OCI-LY1 (cell line): ENCODE results near the gene ZNF735.
"Not testable (repeated sequence)": the region's sequence is repeated elsewhere in the genome, so short reads cannot be mapped to it uniquely, and the experiment has no call there.

ENCODE experiments used
- H2AFZ ChIP-seq: fragments of 200-600 bp; sonication (generic), shearing (Covaris generic); 2 replicates; pipeline ENCODE4 v1.6.0; 2014; ENCODE audit warnings: antibody characterized with exemption, mild to moderate bottlenecking, low read length
- H3F3A ChIP-seq: fragments of 200-600 bp; sonication (generic), shearing (Covaris generic); 2 replicates; pipeline ENCODE4 v1.6.0; 2014; ENCODE audit warnings: mild to moderate bottlenecking, antibody characterized with exemption, low read length, moderate library complexity; ENCODE audit not compliant: insufficient read depth
- H3K27ac ChIP-seq: fragments of 200-600 bp; sonication (generic); 2 replicates; pipeline ENCODE4 v1.5.1; 2014; ENCODE audit warnings: low read length, mixed run types, mild to moderate bottlenecking, low read depth; ENCODE audit not compliant: poor library complexity, severe bottlenecking
- H3K27me3 ChIP-seq: fragments of 200-600 bp; sonication (generic); 2 replicates; pipeline ENCODE4 v1.6.0; 2014; ENCODE audit warnings: antibody characterized with exemption, mild to moderate bottlenecking, low read length, moderate library complexity; ENCODE audit not compliant: insufficient read depth
- H3K36me3 ChIP-seq: fragments of 200-600 bp; sonication (generic); 2 replicates; pipeline ENCODE4 v1.6.1; 2014; ENCODE audit warnings: mild to moderate bottlenecking, antibody characterized with exemption, low read length, moderate library complexity, mixed read lengths; ENCODE audit not compliant: insufficient read depth
- H3K4me1 ChIP-seq: fragments of 200-600 bp; sonication (generic); 2 replicates; pipeline ENCODE4 v1.5.1; 2014; ENCODE audit warnings: mild to moderate bottlenecking, low read length, moderate library complexity; ENCODE audit not compliant: insufficient read depth, severe bottlenecking
- H3K4me2 ChIP-seq: fragments of 200-600 bp; sonication (generic), shearing (Covaris generic); 2 replicates; pipeline ENCODE4 v1.6.1; 2014; ENCODE audit warnings: low read length
- H3K4me3 ChIP-seq: fragments of 200-600 bp; sonication (generic); 2 replicates; pipeline ENCODE4 v1.5.1; 2014; ENCODE audit warnings: low read length, low read depth, mild to moderate bottlenecking, mixed read lengths; ENCODE audit not compliant: poor library complexity, severe bottlenecking
- H3K79me2 ChIP-seq: fragments of 200-600 bp; shearing (Covaris generic); 2 replicates; pipeline ENCODE4 v1.6.1; 2016; ENCODE audit warnings: mixed run types, low read length, mixed read lengths; ENCODE audit not compliant: insufficient read depth
- H3K9ac ChIP-seq: fragments of 200-600 bp; sonication (generic), shearing (Covaris generic); 2 replicates; pipeline ENCODE4 v1.6.1; 2014; ENCODE audit warnings: mild to moderate bottlenecking, low read length, mixed read lengths
- H3K9me2 ChIP-seq: fragments of 200-600 bp; sonication (generic), shearing (Covaris generic); 2 replicates; pipeline ENCODE4 v1.6.1; 2014; ENCODE audit warnings: low read depth, mild to moderate bottlenecking, low read length, mixed read lengths
- H3K9me3 ChIP-seq: fragments of 200-600 bp; shearing (Covaris generic); 2 replicates; pipeline ENCODE4 v1.6.1; 2014; ENCODE audit warnings: low read length, mixed read lengths
- H4K20me1 ChIP-seq: fragments of 200-600 bp; sonication (generic), shearing (Covaris generic); 2 replicates; pipeline ENCODE4 v1.6.0; 2016; ENCODE audit warnings: mild to moderate bottlenecking, low read length; ENCODE audit not compliant: insufficient read depth
- EZH2 ChIP-seq: fragments of 200-600 bp; sonication (generic), shearing (Covaris generic); IDR thresholded peaks from 2 replicates; pipeline ENCODE4 v1.8.0; 2017; ENCODE audit warnings: borderline replicate concordance, mixed run types, mild to moderate bottlenecking, antibody characterized with exemption, low read length, moderate library complexity, mixed read lengths
- TF ChIP-seq, protein P1 (sequence below): fragments of 200-600 bp; sonication (generic), shearing (Covaris generic); IDR thresholded peaks from 2 replicates; pipeline ENCODE4 v1.5.1; 2017; ENCODE audit warnings: mild to moderate bottlenecking, antibody characterized with exemption, low read length, moderate library complexity, mixed read lengths

Gene ZNF735

DNA sequence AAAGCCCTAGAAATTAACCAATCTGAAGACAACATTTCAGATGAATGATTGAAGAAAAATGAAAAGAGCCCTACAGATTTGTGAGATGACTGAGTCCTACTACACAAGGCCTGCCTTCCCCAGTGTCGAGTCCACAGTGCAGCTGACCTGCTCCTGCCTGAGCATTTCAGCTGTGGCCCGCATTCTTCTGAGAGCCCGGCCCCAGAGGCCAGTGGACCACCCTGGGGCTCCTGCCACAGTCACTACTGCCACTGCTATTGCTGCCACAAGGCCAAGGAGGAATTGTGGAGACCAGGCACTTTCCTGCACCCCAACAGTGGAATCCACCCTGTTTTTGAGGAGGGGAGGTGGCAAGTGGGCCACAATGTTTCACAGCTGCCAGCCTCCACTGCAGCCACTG is 19.6 kb upstream of the ZNF735 start:
- no peaks in the 10 kb centered on the region for H3K9me3 ChIP-seq
- H2AFZ ChIP-seq = no peak overlapping the region
- no peak for TF ChIP-seq EZH2
- TF ChIP-seq, protein P1, sequence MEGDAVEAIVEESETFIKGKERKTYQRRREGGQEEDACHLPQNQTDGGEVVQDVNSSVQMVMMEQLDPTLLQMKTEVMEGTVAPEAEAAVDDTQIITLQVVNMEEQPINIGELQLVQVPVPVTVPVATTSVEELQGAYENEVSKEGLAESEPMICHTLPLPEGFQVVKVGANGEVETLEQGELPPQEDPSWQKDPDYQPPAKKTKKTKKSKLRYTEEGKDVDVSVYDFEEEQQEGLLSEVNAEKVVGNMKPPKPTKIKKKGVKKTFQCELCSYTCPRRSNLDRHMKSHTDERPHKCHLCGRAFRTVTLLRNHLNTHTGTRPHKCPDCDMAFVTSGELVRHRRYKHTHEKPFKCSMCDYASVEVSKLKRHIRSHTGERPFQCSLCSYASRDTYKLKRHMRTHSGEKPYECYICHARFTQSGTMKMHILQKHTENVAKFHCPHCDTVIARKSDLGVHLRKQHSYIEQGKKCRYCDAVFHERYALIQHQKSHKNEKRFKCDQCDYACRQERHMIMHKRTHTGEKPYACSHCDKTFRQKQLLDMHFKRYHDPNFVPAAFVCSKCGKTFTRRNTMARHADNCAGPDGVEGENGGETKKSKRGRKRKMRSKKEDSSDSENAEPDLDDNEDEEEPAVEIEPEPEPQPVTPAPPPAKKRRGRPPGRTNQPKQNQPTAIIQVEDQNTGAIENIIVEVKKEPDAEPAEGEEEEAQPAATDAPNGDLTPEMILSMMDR = no peak

DNA sequence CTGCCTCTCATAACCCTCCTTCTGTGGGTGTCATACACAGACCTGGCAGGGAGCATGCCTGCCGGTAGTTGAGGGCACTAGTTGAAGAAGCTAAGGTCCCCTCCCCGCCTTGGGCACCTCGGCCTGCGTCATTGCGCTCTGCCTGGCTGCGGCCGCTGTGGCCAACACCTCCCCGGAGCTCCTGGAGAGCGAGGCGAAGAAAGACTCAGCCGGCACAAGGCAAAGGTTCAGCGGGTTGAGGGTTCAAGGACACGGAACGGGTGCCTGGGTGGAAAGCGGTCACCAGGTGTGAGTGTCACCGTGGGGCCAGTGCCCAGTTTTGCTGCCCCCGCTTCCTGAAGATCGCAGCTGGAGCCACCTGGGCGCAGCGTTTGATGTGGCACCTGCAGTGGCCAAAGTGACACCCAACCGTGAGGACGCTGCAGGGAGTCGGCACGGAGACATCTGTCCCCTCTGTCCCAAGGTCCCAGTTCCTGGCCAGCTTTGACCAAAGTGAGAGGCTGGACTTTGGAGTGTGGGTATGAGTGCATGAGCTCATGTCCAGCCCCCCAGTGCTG is 14.8 kb upstream of the ZNF735 start:
- Histone ChIP-seq H3K9me3 (0 out of 2 replicates have a peak, but pooled peaks cover 7% of the 10 kb centered on the region), H3K9ac (no peak overlapping the region), H4K20me1 (no peaks in the 10 kb centered on the region), H3K79me2 (no peaks in the 10 kb centered on the region), H3K4me1 (no peaks in the 10 kb centered on the region), H3F3A (no peaks in the 10 kb centered on the region), H3K4me2 (no peak overlapping the region), H3K9me2 (no peaks in the 10 kb centered on the region), H2AFZ (no peak overlapping the region), H3K27ac (no peak overlapping the region), H3K4me3 (no peak overlapping the region), H3K36me3 (no peaks in the 10 kb centered on the region), H3K27me3 (no peaks in the 10 kb centered on the region)
- TF ChIP-seq, protein P1 = no peak
- no peak for TF ChIP-seq EZH2

More for the DNA sequence above, 19.6 kb upstream of the ZNF735 start:
- no peak overlapping the region for H3K4me3 ChIP-seq
- H3F3A ChIP-seq = no peaks in the 10 kb centered on the region
- no peaks in the 10 kb centered on the region for H3K27me3 ChIP-seq
- H3K79me2 ChIP-seq = no peaks in the 10 kb centered on the region
- no peaks in the 10 kb centered on the region for H3K9me2 ChIP-seq
- no peaks in the 10 kb centered on the region for H3K36me3 ChIP-seq
- no peak overlapping the region for H3K4me2 ChIP-seq
- H4K20me1 ChIP-seq = no peaks in the 10 kb centered on the region
- no peak overlapping the region for H3K9ac ChIP-seq
- H3K27ac ChIP-seq = no peak overlapping the region
- no peaks in the 10 kb centered on the region for H3K4me1 ChIP-seq

DNA sequence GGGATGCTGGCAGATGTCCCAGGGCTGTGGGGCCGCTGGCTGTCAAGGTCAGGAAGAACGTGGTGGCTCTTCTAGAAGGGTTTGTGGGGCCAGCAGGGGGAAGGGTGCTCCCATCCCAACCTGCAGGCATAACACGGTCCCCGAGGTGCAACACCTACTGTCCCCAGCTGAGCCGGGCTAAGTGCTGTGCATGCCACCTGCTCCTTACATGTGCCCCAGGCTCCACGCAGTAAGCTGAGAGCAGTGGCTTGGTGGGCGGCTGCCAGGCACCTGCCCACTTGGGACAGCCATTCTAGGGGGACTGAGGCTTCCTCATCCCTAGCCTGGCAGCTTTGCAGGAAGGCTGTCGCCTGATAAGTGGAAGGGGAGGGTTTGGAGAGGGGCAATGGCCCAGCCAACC is 14.2 kb upstream of the ZNF735 start:
- H3K4me2 ChIP-seq = no peak overlapping the region
- no peaks in the 10 kb centered on the region for H4K20me1 ChIP-seq
- H3F3A ChIP-seq = no peaks in the 10 kb centered on the region
- no peak overlapping the region for H3K4me3 ChIP-seq
- no peak overlapping the region for H3K9ac ChIP-seq
- H3K9me3 ChIP-seq = 0 out of 2 replicates have a peak, but pooled peaks cover 7% of the 10 kb centered on the region
- no peaks in the 10 kb centered on the region for H3K79me2 ChIP-seq
- no peak overlapping the region for H2AFZ ChIP-seq
- no peaks in the 10 kb centered on the region for H3K4me1 ChIP-seq
- no peak for TF ChIP-seq EZH2
- TF ChIP-seq, protein P1 = no peak
- no peaks in the 10 kb centered on the region for H3K27me3 ChIP-seq
- no peak overlapping the region for H3K27ac ChIP-seq
- no peaks in the 10 kb centered on the region for H3K36me3 ChIP-seq
- no peaks in the 10 kb centered on the region for H3K9me2 ChIP-seq

DNA sequence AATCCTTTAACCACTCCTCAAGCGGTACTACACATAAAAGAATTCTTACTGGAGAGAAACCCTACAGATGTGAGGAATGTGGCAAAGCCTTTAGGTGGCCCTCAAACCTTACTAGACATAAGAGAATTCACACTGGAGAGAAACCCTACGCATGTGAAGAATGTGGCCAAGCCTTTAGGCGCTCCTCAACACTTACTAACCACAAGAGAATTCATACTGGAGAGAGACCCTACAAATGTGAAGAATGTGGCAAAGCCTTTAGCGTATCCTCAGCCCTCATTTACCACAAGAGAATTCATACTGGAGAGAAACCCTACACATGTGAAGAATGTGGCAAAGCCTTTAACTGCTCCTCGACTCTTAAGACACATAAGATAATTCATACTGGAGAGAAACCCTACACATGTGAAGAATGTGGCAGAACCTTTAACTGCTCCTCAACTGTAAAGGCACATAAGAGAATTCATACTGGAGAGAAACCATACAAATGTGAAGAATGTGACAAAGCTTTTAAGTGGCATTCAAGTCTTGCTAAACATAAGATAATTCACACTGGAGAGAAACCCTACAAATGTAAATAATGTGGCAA is 12.8 kb downstream of the ZNF735 start:
- not testable (repeated sequence) for H3K4me3 ChIP-seq, H3K4me1 ChIP-seq, H3K27me3 ChIP-seq, H3K27ac ChIP-seq, H3K79me2 ChIP-seq, H3K36me3 ChIP-seq, H3F3A ChIP-seq, H3K4me2 ChIP-seq, H3K9ac ChIP-seq, H2AFZ ChIP-seq, H4K20me1 ChIP-seq, H3K9me2 ChIP-seq
- H3K9me3 ChIP-seq = peaks cover 24% of the 10 kb centered on the region; the same call in 1 of the 2 replicates
